Left forelimb (tissue), 1 donor: ENCODE results near the gene STPG1.
A peak's percentile ranks its signal among the peaks of the same experiment; 100 is the strongest.
"Not testable (repeated sequence)": the region's sequence is repeated elsewhere in the genome, so short reads cannot be mapped to it uniquely, and the experiment has no call there.

Source experiments
- DNase-seq: peaks from one replicate; pipeline ENCODE4 v3.0.0-alpha.2; 2018; ENCODE audit warnings: low spot score

STPG1 gene

GRCh38 chr1:24413350-24414163 is at the start of gene STPG1:
Gene STPG1 (minus strand): TSS chr1:24413782. CDS start chr1:24401388, 12,394 bp downstream.
- peak; percentile 83 for DNase-seq

- not testable (repeated sequence) for DNase-seq
Observed at GRCh38 chr1:24462128-24462527, 48.5 kb upstream of the STPG1 start.

- DNase-seq: no peak
Observed at GRCh38 chr1:24459551-24460266, 46.1 kb upstream of the STPG1 start.

- no peak for DNase-seq
Observed at GRCh38 chr1:24457866-24458265, 44.3 kb upstream of the STPG1 start.

GRCh38 chr1:24455272-24455671 is 41.7 kb upstream of the STPG1 start:
- no peak for DNase-seq

- DNase-seq: no peak
Observed at GRCh38 chr1:24454673-24455072, 41.1 kb upstream of the STPG1 start.

GRCh38 chr1:24452922-24453485 is 39.4 kb upstream of the STPG1 start:
- no peak for DNase-seq

GRCh38 chr1:24451746-24452145 is 38.2 kb upstream of the STPG1 start:
- no peak for DNase-seq

- DNase-seq: no peak
Observed at GRCh38 chr1:24450857-24451397, 37.3 kb upstream of the STPG1 start.

GRCh38 chr1:24450316-24450715 is 36.7 kb upstream of the STPG1 start:
- DNase-seq: no peak

- not testable (repeated sequence) for DNase-seq
Observed at GRCh38 chr1:24446446-24446845, 32.9 kb upstream of the STPG1 start.

- no peak for DNase-seq
Observed at GRCh38 chr1:24443241-24443656, 29.7 kb upstream of the STPG1 start.

- no peak for DNase-seq
Observed at GRCh38 chr1:24442764-24443163, 29.2 kb upstream of the STPG1 start.

- no peak for DNase-seq
Observed at GRCh38 chr1:24441996-24442668, 28.6 kb upstream of the STPG1 start.

GRCh38 chr1:24441480-24441879 is 27.9 kb upstream of the STPG1 start:
- DNase-seq: no peak

GRCh38 chr1:24440436-24440835 is 26.9 kb upstream of the STPG1 start:
- no peak for DNase-seq

- DNase-seq: no peak
Observed at GRCh38 chr1:24438423-24438901, 24.9 kb upstream of the STPG1 start.

GRCh38 chr1:24437631-24438396 is 24.2 kb upstream of the STPG1 start:
- no peak for DNase-seq

GRCh38 chr1:24435782-24436365 is 22.3 kb upstream of the STPG1 start:
- no peak for DNase-seq

- DNase-seq: no peak
Observed at GRCh38 chr1:24427545-24427862, 13.9 kb upstream of the STPG1 start.
